GM21723 (cell line): ENCODE data around the gene GULP1.
"Not testable (repeated sequence)": the region's sequence is repeated elsewhere in the genome, so short reads cannot be mapped to it uniquely, and the experiment has no call there.

Source experiments
- ATAC-seq: cut with Tn5 transposase; IDR thresholded peaks from one replicate; pipeline ENCODE4 v1.9.1; 2021; ENCODE audit warnings: mild to moderate bottlenecking, moderate library complexity; ENCODE audit not compliant: unreplicated experiment

The GULP1 gene

GRCh38 chr2:188292348-188293239 is 920 bp downstream of the GULP1 start:
- no peak for ATAC-seq

GRCh38 chr2:188293601-188294351 is 2.1 kb downstream of the GULP1 start:
- no peak for ATAC-seq

- no peak for ATAC-seq
These were observed 2.8 kb downstream of the GULP1 start for GRCh38 chr2:188294352-188294926.

GRCh38 chr2:188295067-188295685 is 3.5 kb downstream of the GULP1 start:
- no peak for ATAC-seq

DNA sequence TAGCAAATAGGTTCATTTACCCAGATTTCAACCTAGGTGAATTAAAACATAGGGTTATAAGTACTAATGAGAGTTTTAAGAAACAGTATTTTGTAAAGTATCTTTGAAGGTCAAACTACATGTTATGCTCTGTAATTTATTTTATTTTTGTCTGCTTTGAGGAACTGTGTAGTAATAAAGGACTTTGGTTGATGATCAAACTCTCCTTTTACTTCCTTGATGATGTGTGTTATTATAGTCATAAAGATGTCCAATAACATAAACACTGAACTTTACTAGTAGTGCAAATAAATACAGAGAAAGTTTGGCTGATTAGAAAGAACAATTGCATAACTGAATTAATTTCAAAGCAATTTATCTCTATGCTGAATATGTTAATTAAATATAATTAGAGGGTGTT is 6.3 kb downstream of the GULP1 start:
- ATAC-seq: no peak

GRCh38 chr2:188298937-188299371 is 7.3 kb downstream of the GULP1 start:
- not testable (repeated sequence) for ATAC-seq

- no peak for ATAC-seq
These were observed 11.8 kb downstream of the GULP1 start for GRCh38 chr2:188303363-188304031.

- no peak for ATAC-seq
These were observed 13.6 kb downstream of the GULP1 start for GRCh38 chr2:188305271-188305670.

GRCh38 chr2:188306271-188306670 is 14.6 kb downstream of the GULP1 start:
- ATAC-seq: no peak

- ATAC-seq: no peak
These were observed 16.2 kb downstream of the GULP1 start for GRCh38 chr2:188307850-188308283.

- ATAC-seq: no peak
These were observed 16.8 kb downstream of the GULP1 start for GRCh38 chr2:188308483-188308882.

DNA sequence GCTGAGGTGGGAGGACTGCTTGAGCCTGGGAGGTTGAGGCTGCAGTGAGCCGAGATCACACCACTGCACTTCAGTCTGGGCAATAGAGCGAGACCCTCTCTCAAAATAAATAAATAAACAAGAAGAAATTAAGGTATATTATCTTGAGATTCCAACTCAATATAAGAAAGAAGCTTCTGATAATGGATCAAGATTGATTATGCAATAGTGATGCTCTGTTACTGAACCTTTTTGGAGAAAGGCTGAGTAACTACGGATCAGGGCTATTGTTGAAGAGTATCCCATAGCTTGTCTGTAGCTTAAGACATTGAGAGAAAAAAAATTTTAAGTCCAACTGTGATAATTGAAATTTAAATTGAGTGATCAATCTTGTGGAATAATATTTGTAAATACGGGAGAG is 17.7 kb downstream of the GULP1 start:
- no peak for ATAC-seq

GRCh38 chr2:188314314-188315054 is 22.8 kb downstream of the GULP1 start:
- ATAC-seq: no peak

GRCh38 chr2:188315750-188316149 is 24.1 kb downstream of the GULP1 start:
- ATAC-seq: no peak

- no peak for ATAC-seq
These were observed 24.7 kb downstream of the GULP1 start for GRCh38 chr2:188316342-188316741.

GRCh38 chr2:188316791-188317423 is 25.2 kb downstream of the GULP1 start:
- ATAC-seq: no peak

DNA sequence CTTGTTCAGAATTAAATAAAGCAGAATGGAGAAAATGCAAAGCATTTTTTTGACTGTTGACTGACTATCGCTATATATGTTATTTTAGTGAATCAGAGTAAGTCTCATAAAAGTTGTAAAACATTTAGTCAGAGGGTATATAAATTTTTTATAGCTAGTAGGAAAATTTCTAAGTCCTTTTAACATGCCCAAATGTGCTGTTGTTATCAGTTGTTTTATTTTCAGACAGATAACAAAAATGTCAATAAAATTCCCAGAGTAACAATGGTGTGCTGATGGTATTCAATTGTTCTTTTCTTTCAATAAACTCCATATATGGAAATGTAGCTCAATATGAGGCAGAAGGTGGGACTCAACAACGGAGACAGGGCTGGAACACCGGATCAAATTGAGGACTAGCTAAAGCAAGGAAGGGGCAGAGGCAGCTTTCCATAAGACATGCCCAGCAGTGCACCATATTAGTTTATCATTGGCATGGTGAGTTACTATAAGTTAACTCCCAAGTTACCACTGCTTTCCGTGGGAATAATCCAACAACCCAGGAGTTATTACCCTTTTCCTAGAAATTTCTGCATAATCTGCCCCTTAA is 26.6 kb downstream of the GULP1 start:
- ATAC-seq: no peak

DNA sequence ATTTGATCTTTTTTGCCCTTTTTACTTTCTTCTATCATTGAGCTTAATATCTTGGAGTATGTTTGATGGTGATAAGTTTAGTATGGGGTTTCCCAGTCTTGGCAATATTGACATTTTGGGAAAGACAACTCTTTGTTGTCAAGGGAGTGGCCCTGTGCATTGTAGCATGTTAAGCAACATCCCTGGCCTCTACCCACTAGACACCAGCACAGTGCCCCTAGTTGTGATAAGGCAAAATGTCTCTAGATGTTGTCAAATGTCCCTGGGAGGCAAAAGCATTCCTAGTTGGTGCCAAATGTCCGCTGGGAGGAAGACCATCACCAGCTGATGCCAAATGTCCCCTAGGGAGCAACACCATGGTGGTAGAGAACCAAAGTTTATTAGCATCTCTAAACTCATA is 28.2 kb downstream of the GULP1 start:
- ATAC-seq: no peak

- no peak for ATAC-seq
These were observed 29.2 kb downstream of the GULP1 start for GRCh38 chr2:188320861-188321260.
